Measurements from ENCODE around the gene NDUFB2.
"Not testable (repeated sequence)": the region's sequence is repeated elsewhere in the genome, so short reads cannot be mapped to it uniquely, and the experiment has no call there.

Gene NDUFB2

GRCh38 chr7:140684066-140684950 is 12.2 kb upstream of the NDUFB2 start:
- Histone ChIP-seq H3K9ac (ENCODE audit: low read depth, low read length) (no peak overlapping the region), H3K36me3 (ENCODE audit: control insufficient read depth, insufficient read depth, low read length) (peaks cover 2% of the 10 kb centered on the region), H3K27me3 (ENCODE audit: control insufficient read depth, insufficient read depth, low read length) (no peaks in the 10 kb centered on the region), H3K9me3 (ENCODE audit: control insufficient read depth, insufficient read depth, low read length) (no peaks in the 10 kb centered on the region), H3K4me3 (ENCODE audit: low read depth, low read length) (no peak overlapping the region), H3K4me1 (ENCODE audit: control insufficient read depth, insufficient read depth, low read length) (no peaks in the 10 kb centered on the region)

- no peak overlapping the region for H3K4me3 ChIP-seq (ENCODE audit: low read depth, low read length)
- H3K4me1 ChIP-seq (ENCODE audit: control insufficient read depth, insufficient read depth, low read length), result no peaks in the 10 kb centered on the region
- H3K9ac ChIP-seq (ENCODE audit: low read depth, low read length), result peak overlapping the region; percentile 47
- no peaks in the 10 kb centered on the region for H3K27me3 ChIP-seq (ENCODE audit: control insufficient read depth, insufficient read depth, low read length)
- H3K36me3 ChIP-seq (ENCODE audit: control insufficient read depth, insufficient read depth, low read length), result peaks cover 2% of the 10 kb centered on the region
- H3K9me3 ChIP-seq (ENCODE audit: control insufficient read depth, insufficient read depth, low read length), result no peaks in the 10 kb centered on the region
Observed at GRCh38 chr7:140685407-140686087, 11.0 kb upstream of the NDUFB2 start.

- H3K36me3 ChIP-seq (ENCODE audit: control insufficient read depth, insufficient read depth, low read length), result peaks cover 3% of the 10 kb centered on the region
- no peaks in the 10 kb centered on the region for H3K27me3 ChIP-seq (ENCODE audit: control insufficient read depth, insufficient read depth, low read length)
- no peaks in the 10 kb centered on the region for H3K4me1 ChIP-seq (ENCODE audit: control insufficient read depth, insufficient read depth, low read length)
- H3K4me3 ChIP-seq (ENCODE audit: low read depth, low read length), result no peak overlapping the region
- H3K9me3 ChIP-seq (ENCODE audit: control insufficient read depth, insufficient read depth, low read length), result no peaks in the 10 kb centered on the region
- no peak overlapping the region for H3K9ac ChIP-seq (ENCODE audit: low read depth, low read length)
Observed at GRCh38 chr7:140686921-140687320, 9.6 kb upstream of the NDUFB2 start.

- Histone ChIP-seq H3K4me1 (ENCODE audit: control insufficient read depth, insufficient read depth, low read length) (no peaks in the 10 kb centered on the region), H3K9me3 (ENCODE audit: control insufficient read depth, insufficient read depth, low read length) (no peaks in the 10 kb centered on the region), H3K4me3 (ENCODE audit: low read depth, low read length) (no peak overlapping the region), H3K27me3 (ENCODE audit: control insufficient read depth, insufficient read depth, low read length) (no peaks in the 10 kb centered on the region), H3K9ac (ENCODE audit: low read depth, low read length) (no peak overlapping the region), H3K36me3 (ENCODE audit: control insufficient read depth, insufficient read depth, low read length) (peaks cover 3% of the 10 kb centered on the region)
Observed at GRCh38 chr7:140688341-140688740, 8.2 kb upstream of the NDUFB2 start.

- Histone ChIP-seq H3K4me3 (ENCODE audit: low read depth, low read length) (no peak overlapping the region), H3K4me1 (ENCODE audit: control insufficient read depth, insufficient read depth, low read length) (no peaks in the 10 kb centered on the region), H3K27me3 (ENCODE audit: control insufficient read depth, insufficient read depth, low read length) (no peaks in the 10 kb centered on the region), H3K36me3 (ENCODE audit: control insufficient read depth, insufficient read depth, low read length) (peaks cover 3% of the 10 kb centered on the region), H3K9me3 (ENCODE audit: control insufficient read depth, insufficient read depth, low read length) (no peaks in the 10 kb centered on the region), H3K9ac (ENCODE audit: low read depth, low read length) (no peak overlapping the region)
Observed at GRCh38 chr7:140689199-140690152, 7.0 kb upstream of the NDUFB2 start.

GRCh38 chr7:140691376-140692045 is 5.0 kb upstream of the NDUFB2 start:
- Histone ChIP-seq H3K9ac (ENCODE audit: low read depth, low read length) (no peak overlapping the region), H3K4me3 (ENCODE audit: low read depth, low read length) (no peak overlapping the region), H3K4me1 (ENCODE audit: control insufficient read depth, insufficient read depth, low read length) (no peaks in the 10 kb centered on the region), H3K27me3 (ENCODE audit: control insufficient read depth, insufficient read depth, low read length) (no peaks in the 10 kb centered on the region), H3K36me3 (ENCODE audit: control insufficient read depth, insufficient read depth, low read length) (peaks cover 3% of the 10 kb centered on the region), H3K9me3 (ENCODE audit: control insufficient read depth, insufficient read depth, low read length) (no peaks in the 10 kb centered on the region)

- H3K9ac ChIP-seq (ENCODE audit: low read depth, low read length); H3K9me3 ChIP-seq (ENCODE audit: control insufficient read depth, insufficient read depth, low read length); H3K36me3 ChIP-seq (ENCODE audit: control insufficient read depth, insufficient read depth, low read length); H3K4me3 ChIP-seq (ENCODE audit: low read depth, low read length); H3K4me1 ChIP-seq (ENCODE audit: control insufficient read depth, insufficient read depth, low read length); H3K27me3 ChIP-seq (ENCODE audit: control insufficient read depth, insufficient read depth, low read length): not testable (repeated sequence)
Observed at GRCh38 chr7:140693849-140694248, 2.7 kb upstream of the NDUFB2 start.

GRCh38 chr7:140694592-140694991 is 1.9 kb upstream of the NDUFB2 start:
- Histone ChIP-seq H3K36me3 (ENCODE audit: control insufficient read depth, insufficient read depth, low read length) (peaks cover 3% of the 10 kb centered on the region), H3K9me3 (ENCODE audit: control insufficient read depth, insufficient read depth, low read length) (no peaks in the 10 kb centered on the region), H3K9ac (ENCODE audit: low read depth, low read length) (no peak overlapping the region), H3K27me3 (ENCODE audit: control insufficient read depth, insufficient read depth, low read length) (no peaks in the 10 kb centered on the region), H3K4me1 (ENCODE audit: control insufficient read depth, insufficient read depth, low read length) (no peaks in the 10 kb centered on the region), H3K4me3 (ENCODE audit: low read depth, low read length) (no peak overlapping the region)

GRCh38 chr7:140695381-140695780 is 1.1 kb upstream of the NDUFB2 start:
- H3K9ac ChIP-seq (ENCODE audit: low read depth, low read length), result no peak overlapping the region
- H3K9me3 ChIP-seq (ENCODE audit: control insufficient read depth, insufficient read depth, low read length), result no peaks in the 10 kb centered on the region

GRCh38 chr7:140696024-140696679 is 356 bp upstream of the NDUFB2 start:
- Histone ChIP-seq H3K4me3 (ENCODE audit: low read depth, low read length) (peak overlapping the region; percentile 88), H3K36me3 (ENCODE audit: control insufficient read depth, insufficient read depth, low read length) (peaks cover 3% of the 10 kb centered on the region), H3K9ac (ENCODE audit: low read depth, low read length) (peak overlapping the region; percentile 77), H3K4me1 (ENCODE audit: control insufficient read depth, insufficient read depth, low read length) (no peaks in the 10 kb centered on the region), H3K9me3 (ENCODE audit: control insufficient read depth, insufficient read depth, low read length) (no peaks in the 10 kb centered on the region), H3K27me3 (ENCODE audit: control insufficient read depth, insufficient read depth, low read length) (no peaks in the 10 kb centered on the region)

More at GRCh38 chr7:140695381-140695780, 1.1 kb upstream of the NDUFB2 start:
- Histone ChIP-seq H3K36me3 (ENCODE audit: control insufficient read depth, insufficient read depth, low read length) (peaks cover 3% of the 10 kb centered on the region), H3K27me3 (ENCODE audit: control insufficient read depth, insufficient read depth, low read length) (no peaks in the 10 kb centered on the region), H3K4me3 (ENCODE audit: low read depth, low read length) (no peak overlapping the region), H3K4me1 (ENCODE audit: control insufficient read depth, insufficient read depth, low read length) (no peaks in the 10 kb centered on the region)
